OCI-LY1 (cell line): ENCODE data around the gene ATXN1.

Experiments
- H2AFZ ChIP-seq: fragments of 200-600 bp; sonication (generic), shearing (Covaris generic); 2 replicates; pipeline ENCODE4 v1.6.0; 2014; ENCODE audit warnings: antibody characterized with exemption, mild to moderate bottlenecking, low read length
- H3F3A ChIP-seq: fragments of 200-600 bp; sonication (generic), shearing (Covaris generic); 2 replicates; pipeline ENCODE4 v1.6.0; 2014; ENCODE audit warnings: mild to moderate bottlenecking, antibody characterized with exemption, low read length, moderate library complexity; ENCODE audit not compliant: insufficient read depth
- H3K27ac ChIP-seq: fragments of 200-600 bp; sonication (generic); 2 replicates; pipeline ENCODE4 v1.5.1; 2014; ENCODE audit warnings: low read length, mixed run types, mild to moderate bottlenecking, low read depth; ENCODE audit not compliant: poor library complexity, severe bottlenecking
- H3K27me3 ChIP-seq: fragments of 200-600 bp; sonication (generic); 2 replicates; pipeline ENCODE4 v1.6.0; 2014; ENCODE audit warnings: antibody characterized with exemption, mild to moderate bottlenecking, low read length, moderate library complexity; ENCODE audit not compliant: insufficient read depth
- H3K36me3 ChIP-seq: fragments of 200-600 bp; sonication (generic); 2 replicates; pipeline ENCODE4 v1.6.1; 2014; ENCODE audit warnings: mild to moderate bottlenecking, antibody characterized with exemption, low read length, moderate library complexity, mixed read lengths; ENCODE audit not compliant: insufficient read depth
- H3K4me1 ChIP-seq: fragments of 200-600 bp; sonication (generic); 2 replicates; pipeline ENCODE4 v1.5.1; 2014; ENCODE audit warnings: mild to moderate bottlenecking, low read length, moderate library complexity; ENCODE audit not compliant: insufficient read depth, severe bottlenecking
- H3K4me2 ChIP-seq: fragments of 200-600 bp; sonication (generic), shearing (Covaris generic); 2 replicates; pipeline ENCODE4 v1.6.1; 2014; ENCODE audit warnings: low read length
- H3K4me3 ChIP-seq: fragments of 200-600 bp; sonication (generic); 2 replicates; pipeline ENCODE4 v1.5.1; 2014; ENCODE audit warnings: low read length, low read depth, mild to moderate bottlenecking, mixed read lengths; ENCODE audit not compliant: poor library complexity, severe bottlenecking
- H3K79me2 ChIP-seq: fragments of 200-600 bp; shearing (Covaris generic); 2 replicates; pipeline ENCODE4 v1.6.1; 2016; ENCODE audit warnings: mixed run types, low read length, mixed read lengths; ENCODE audit not compliant: insufficient read depth
- H3K9ac ChIP-seq: fragments of 200-600 bp; sonication (generic), shearing (Covaris generic); 2 replicates; pipeline ENCODE4 v1.6.1; 2014; ENCODE audit warnings: mild to moderate bottlenecking, low read length, mixed read lengths
- H3K9me2 ChIP-seq: fragments of 200-600 bp; sonication (generic), shearing (Covaris generic); 2 replicates; pipeline ENCODE4 v1.6.1; 2014; ENCODE audit warnings: low read depth, mild to moderate bottlenecking, low read length, mixed read lengths
- H3K9me3 ChIP-seq: fragments of 200-600 bp; shearing (Covaris generic); 2 replicates; pipeline ENCODE4 v1.6.1; 2014; ENCODE audit warnings: low read length, mixed read lengths
- H4K20me1 ChIP-seq: fragments of 200-600 bp; sonication (generic), shearing (Covaris generic); 2 replicates; pipeline ENCODE4 v1.6.0; 2016; ENCODE audit warnings: mild to moderate bottlenecking, low read length; ENCODE audit not compliant: insufficient read depth
- CTCF ChIP-seq: fragments of 200-600 bp; sonication (generic), shearing (Covaris generic); IDR thresholded peaks from 2 replicates; pipeline ENCODE4 v1.5.1; 2017; ENCODE audit warnings: mild to moderate bottlenecking, antibody characterized with exemption, low read length, moderate library complexity, mixed read lengths
- EZH2 ChIP-seq: fragments of 200-600 bp; sonication (generic), shearing (Covaris generic); IDR thresholded peaks from 2 replicates; pipeline ENCODE4 v1.8.0; 2017; ENCODE audit warnings: borderline replicate concordance, mixed run types, mild to moderate bottlenecking, antibody characterized with exemption, low read length, moderate library complexity, mixed read lengths

The ATXN1 gene

GRCh38 chr6:16535564-16535963, 225.7 kb downstream of the ATXN1 start:
- Histone ChIP-seq H3K79me2 (no peaks in the 10 kb centered on the region), H3K4me1 (no peaks in the 10 kb centered on the region), H3K9me2 (no peaks in the 10 kb centered on the region), H3K27ac (no peak overlapping the region), H4K20me1 (no peaks in the 10 kb centered on the region), H3K4me3 (no peak overlapping the region), H3F3A (no peaks in the 10 kb centered on the region), H2AFZ (no peak overlapping the region), H3K27me3 (no peaks in the 10 kb centered on the region), H3K4me2 (no peak overlapping the region), H3K9ac (no peak overlapping the region), H3K36me3 (no peaks in the 10 kb centered on the region), H3K9me3 (no peaks in the 10 kb centered on the region)
- TF ChIP-seq EZH2 (no peak), CTCF (no peak)

GRCh38 chr6:16533721-16534136, 227.5 kb downstream of the ATXN1 start:
- Histone ChIP-seq H3K79me2 (no peaks in the 10 kb centered on the region), H3K9me2 (no peaks in the 10 kb centered on the region), H3F3A (no peaks in the 10 kb centered on the region), H3K9me3 (no peaks in the 10 kb centered on the region), H4K20me1 (no peaks in the 10 kb centered on the region), H3K9ac (no peak overlapping the region), H3K4me1 (no peaks in the 10 kb centered on the region), H3K4me3 (no peak overlapping the region), H3K36me3 (no peaks in the 10 kb centered on the region), H3K4me2 (no peak overlapping the region), H3K27me3 (no peaks in the 10 kb centered on the region), H2AFZ (no peak overlapping the region), H3K27ac (no peak overlapping the region)
- TF ChIP-seq CTCF (no peak), EZH2 (no peak)

- Histone ChIP-seq H3K4me1 (no peaks in the 10 kb centered on the region), H3K9me3 (no peaks in the 10 kb centered on the region), H3K9me2 (no peaks in the 10 kb centered on the region), H3K4me3 (no peak overlapping the region), H3F3A (no peaks in the 10 kb centered on the region), H3K27me3 (no peaks in the 10 kb centered on the region), H4K20me1 (no peaks in the 10 kb centered on the region), H3K79me2 (no peaks in the 10 kb centered on the region), H3K27ac (no peak overlapping the region), H3K4me2 (no peak overlapping the region), H2AFZ (no peak overlapping the region), H3K36me3 (no peaks in the 10 kb centered on the region), H3K9ac (no peak overlapping the region)
- TF ChIP-seq EZH2 = no peak
- TF ChIP-seq CTCF = no peak
These were observed 228.1 kb downstream of the ATXN1 start for GRCh38 chr6:16533210-16533609.
